GM18520 (cell line): ENCODE measurements around the gene TMEM135.

Source experiments
- ATAC-seq: cut with Tn5 transposase; IDR thresholded peaks from one replicate; pipeline ENCODE4 v1.9.1; 2021; ENCODE audit not compliant: unreplicated experiment

Gene TMEM135

GRCh38 chr11:87190071-87190470 is 152.3 kb downstream of the TMEM135 start:
- no peak for ATAC-seq

GRCh38 chr11:87193756-87194470 is 156.2 kb downstream of the TMEM135 start:
- ATAC-seq: no peak

GRCh38 chr11:87194985-87195820 is 157.5 kb downstream of the TMEM135 start:
- no peak for ATAC-seq

GRCh38 chr11:87198266-87198881 is 160.6 kb downstream of the TMEM135 start:
- no peak for ATAC-seq

- ATAC-seq: no peak
These were observed 163.6 kb downstream of the TMEM135 start for GRCh38 chr11:87201376-87201775.

- ATAC-seq: no peak
These were observed 166.3 kb downstream of the TMEM135 start for GRCh38 chr11:87203907-87204602.

DNA sequence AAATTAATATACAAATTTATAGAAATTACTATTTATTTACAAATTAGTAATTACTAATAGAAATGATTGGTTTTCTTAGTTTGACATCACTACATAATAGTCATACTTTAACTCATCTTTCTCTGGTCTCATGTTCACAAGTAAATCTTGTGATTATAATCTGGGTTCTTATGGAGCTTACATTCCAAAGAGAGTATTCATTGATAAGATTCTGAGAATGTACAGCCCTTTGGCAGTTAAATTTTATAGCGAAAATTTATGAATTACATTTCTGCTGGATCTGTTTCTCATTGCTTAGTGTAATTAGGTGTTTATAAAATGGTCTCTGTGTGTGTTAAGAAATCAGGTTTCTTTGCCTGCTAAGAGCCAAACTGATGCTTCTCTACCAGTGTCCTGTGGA is 175.2 kb downstream of the TMEM135 start:
- ATAC-seq: no peak

DNA sequence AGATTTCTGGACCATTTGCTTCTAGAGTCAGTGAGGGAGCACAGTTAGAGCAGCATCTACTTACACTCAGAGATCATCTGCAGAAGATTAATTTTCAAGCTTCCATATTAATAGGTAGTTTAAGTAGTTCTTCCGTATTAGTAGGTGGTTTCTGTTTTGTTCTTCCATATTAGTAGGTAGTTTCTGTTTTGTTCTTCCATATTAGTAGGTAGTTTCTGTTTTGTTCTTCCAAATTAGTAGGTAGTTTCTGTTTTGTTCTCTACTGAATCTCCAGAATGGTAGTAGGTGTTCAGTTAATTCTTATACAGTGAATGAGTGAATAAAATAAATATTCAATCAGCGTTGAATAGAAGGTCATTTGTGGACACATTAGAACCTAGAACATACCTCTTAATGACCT is 175.7 kb downstream of the TMEM135 start:
- peak; percentile 71 for ATAC-seq

DNA sequence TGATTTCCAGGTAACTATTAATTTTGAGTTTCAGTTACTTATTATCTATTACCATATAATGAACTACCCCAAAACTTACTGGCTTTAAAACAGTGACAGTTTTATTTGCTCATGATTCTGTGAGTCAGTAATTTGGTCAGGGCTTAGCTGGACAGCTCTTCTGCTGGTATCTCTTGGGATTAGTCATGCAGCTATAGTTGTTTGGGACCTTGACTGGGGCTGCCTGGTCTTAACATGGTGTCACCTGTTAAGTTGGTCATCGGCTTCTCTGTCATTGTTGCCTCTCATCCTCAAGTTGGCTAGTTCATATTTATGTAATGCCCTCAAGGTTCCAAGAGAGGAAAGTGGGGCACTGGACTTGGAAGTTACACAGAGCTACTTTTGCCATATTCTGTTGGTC is 177.5 kb downstream of the TMEM135 start:
- ATAC-seq: no peak

DNA sequence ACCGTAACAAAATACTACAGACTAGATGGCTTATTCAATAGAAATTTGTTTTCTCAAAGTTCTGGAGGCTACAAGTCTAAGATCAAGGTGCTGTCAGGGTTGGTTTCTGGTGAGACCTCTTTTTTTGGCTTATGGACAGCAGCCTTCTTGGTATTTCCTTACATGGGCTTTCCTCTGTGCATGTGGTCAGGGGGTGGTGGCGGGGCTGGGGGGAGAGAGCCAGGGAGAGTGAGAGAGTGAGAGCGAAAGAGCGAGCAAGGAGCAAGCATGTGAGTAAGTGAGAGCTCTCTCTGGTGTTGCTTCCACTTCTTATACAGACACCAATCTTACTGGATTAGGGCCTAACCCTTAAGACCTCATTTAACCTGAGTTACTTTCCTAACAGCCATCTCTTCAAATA is 181.5 kb downstream of the TMEM135 start:
- ATAC-seq: no peak

GRCh38 chr11:87223816-87224215 is 186.1 kb downstream of the TMEM135 start:
- ATAC-seq: no peak

GRCh38 chr11:87224486-87224885 is 186.8 kb downstream of the TMEM135 start:
- no peak for ATAC-seq

GRCh38 chr11:87228820-87229219 is 191.1 kb downstream of the TMEM135 start:
- ATAC-seq: no peak

- ATAC-seq: no peak
These were observed 193.3 kb downstream of the TMEM135 start for GRCh38 chr11:87230995-87231394.

DNA sequence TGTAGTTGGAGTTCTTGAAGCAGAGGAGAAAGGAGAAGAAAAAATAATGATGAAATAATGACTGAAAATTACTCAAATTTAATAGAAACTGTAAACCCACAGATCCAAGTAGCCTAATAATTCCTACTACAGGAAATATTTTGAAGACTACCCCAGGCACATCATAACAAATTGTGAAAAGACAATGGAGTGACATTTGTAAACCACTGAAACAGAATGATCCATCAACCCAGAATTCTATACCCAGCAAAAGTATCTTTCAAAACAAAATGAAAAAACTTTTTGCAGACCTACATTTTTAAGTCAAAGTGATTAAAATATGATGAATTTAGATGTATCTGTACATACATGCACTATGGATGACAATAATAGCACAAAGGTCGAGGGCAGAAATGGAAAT is 194.6 kb downstream of the TMEM135 start:
- no peak for ATAC-seq

- no peak for ATAC-seq
These were observed 197.6 kb downstream of the TMEM135 start for GRCh38 chr11:87235366-87235765.

DNA sequence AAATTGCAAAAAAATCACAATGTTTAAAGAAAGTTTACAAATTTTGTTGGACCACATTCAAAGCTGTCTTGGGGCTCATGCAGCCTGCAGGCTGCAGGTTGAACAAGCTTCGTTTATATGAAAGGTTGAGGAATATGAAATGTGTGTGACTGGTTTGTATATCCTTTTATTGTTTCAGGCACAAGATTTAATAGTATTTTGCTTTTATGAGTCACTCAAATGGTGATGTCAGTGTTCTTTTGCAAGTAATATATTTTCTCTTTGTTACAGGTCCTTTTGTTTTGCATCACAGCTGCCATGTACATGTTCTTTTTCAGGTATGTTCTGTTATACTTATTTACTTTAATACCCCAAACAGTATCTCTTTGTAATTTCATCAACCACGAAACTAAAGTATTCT is 198.6 kb downstream of the TMEM135 start:
- no peak for ATAC-seq

DNA sequence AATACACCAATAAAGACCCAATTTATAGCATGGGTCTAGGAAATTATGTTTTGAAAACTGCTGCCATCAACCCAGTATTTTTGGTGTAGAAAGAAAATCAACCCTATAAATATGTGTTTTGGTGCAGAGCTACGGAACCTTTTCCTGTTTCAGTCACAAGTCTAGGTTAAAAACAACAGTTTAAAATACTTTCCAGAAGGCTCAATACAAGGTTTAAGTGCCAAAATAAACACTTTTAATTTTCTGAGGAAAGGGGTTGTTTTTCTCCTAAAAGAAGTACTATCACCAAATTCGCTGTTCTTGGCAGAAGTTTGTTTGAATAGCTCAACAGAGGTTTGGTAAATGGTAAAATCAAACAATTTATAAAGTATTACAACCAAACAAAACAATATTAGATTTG is 201.3 kb downstream of the TMEM135 start:
- ATAC-seq: no peak

- no peak for ATAC-seq
These were observed 201.8 kb downstream of the TMEM135 start for GRCh38 chr11:87239531-87239930.

- ATAC-seq: no peak
These were observed 213.8 kb downstream of the TMEM135 start for GRCh38 chr11:87251560-87251959.

GRCh38 chr11:87252869-87253268 is 215.1 kb downstream of the TMEM135 start:
- ATAC-seq: peak; percentile 43
